ENCODE measurements around the gene SALL1.

Gene SALL1

GRCh38 chr16:51157698-51158097, 6.6 kb upstream of the SALL1 start:
- in situ Hi-C loops (cut with HindIII; ENCODE audit: low sequenced_read_pairs) = no loop called here

GRCh38 chr16:51156807-51157200, 5.7 kb upstream of the SALL1 start:
- in situ Hi-C loops (cut with HindIII; ENCODE audit: low sequenced_read_pairs) = no loop called here

GRCh38 chr16:51155820-51156806, 5.0 kb upstream of the SALL1 start:
- in situ Hi-C loops (cut with HindIII; ENCODE audit: low sequenced_read_pairs) = no loop called here

- in situ Hi-C loops (cut with HindIII; ENCODE audit: low sequenced_read_pairs) = no loop called here
Measured at GRCh38 chr16:51155199-51155607, 4.1 kb upstream of the SALL1 start.

GRCh38 chr16:51154271-51155171, 3.5 kb upstream of the SALL1 start:
- in situ Hi-C loops (cut with HindIII; ENCODE audit: low sequenced_read_pairs) = no loop called here

GRCh38 chr16:51153577-51154031, 2.5 kb upstream of the SALL1 start:
- in situ Hi-C loops (cut with HindIII; ENCODE audit: low sequenced_read_pairs) = no loop called here

GRCh38 chr16:51152691-51153576, 1.9 kb upstream of the SALL1 start:
- in situ Hi-C loops (cut with HindIII; ENCODE audit: low sequenced_read_pairs) = no loop called here

GRCh38 chr16:51151961-51152663, 1.0 kb upstream of the SALL1 start:
- in situ Hi-C loops (cut with HindIII; ENCODE audit: low sequenced_read_pairs) = no loop called here

- in situ Hi-C loops (cut with HindIII; ENCODE audit: low sequenced_read_pairs) = no loop called here
Measured at GRCh38 chr16:51151435-51151960, 428 bp upstream of the SALL1 start.

GRCh38 chr16:51150165-51150887, 744 bp downstream of the SALL1 start:
- in situ Hi-C loops (cut with HindIII; ENCODE audit: low sequenced_read_pairs) = no loop called here

- in situ Hi-C loops (cut with HindIII; ENCODE audit: low sequenced_read_pairs) = no loop called here
Measured at GRCh38 chr16:51149721-51150164, 1.3 kb downstream of the SALL1 start.

GRCh38 chr16:51149251-51149661, 1.8 kb downstream of the SALL1 start:
- in situ Hi-C loops (cut with HindIII; ENCODE audit: low sequenced_read_pairs) = no loop called here

GRCh38 chr16:51148678-51149228, 2.3 kb downstream of the SALL1 start:
- in situ Hi-C loops (cut with HindIII; ENCODE audit: low sequenced_read_pairs) = no loop called here

GRCh38 chr16:51147776-51148677, 3.0 kb downstream of the SALL1 start:
- in situ Hi-C loops (cut with HindIII; ENCODE audit: low sequenced_read_pairs) = no loop called here

GRCh38 chr16:51146256-51146924, 4.7 kb downstream of the SALL1 start:
- in situ Hi-C loops (cut with HindIII; ENCODE audit: low sequenced_read_pairs) = no loop called here

GRCh38 chr16:51144203-51144602, 6.9 kb downstream of the SALL1 start:
- in situ Hi-C loops (cut with HindIII; ENCODE audit: low sequenced_read_pairs) = no loop called here

All from DLD1 (cell line).